SK-N-SH (cell line): ENCODE results near the gene IFNA1.

Source experiments
- CTCF ChIP-seq: fragments of 200-600 bp; sonication (generic); IDR thresholded peaks from 2 replicates; pipeline ENCODE4 v1.6.1; 2017; ENCODE audit warnings: antibody characterized with exemption, mild to moderate bottlenecking, moderate library complexity
- EZH2phosphoT487 ChIP-seq: fragments of 200-600 bp; sonication (generic); IDR thresholded peaks from 2 replicates; pipeline ENCODE4 v1.6.1; 2017; ENCODE audit warnings: low read depth, mixed run types, mild to moderate bottlenecking, antibody characterized with exemption, moderate library complexity, borderline replicate concordance
- RFX5 ChIP-seq: IDR thresholded peaks from 2 replicates; pipeline ENCODE4 v1.6.1; 2012; ENCODE audit warnings: mild to moderate bottlenecking, improper control_type of control experiment, low read length
- SIN3A ChIP-seq: IDR thresholded peaks from 2 replicates; pipeline ENCODE4 v1.6.1; 2012; ENCODE audit warnings: low read depth, mild to moderate bottlenecking, low read length, moderate library complexity, borderline replicate concordance
- USF1 ChIP-seq: IDR thresholded peaks from 2 replicates; pipeline ENCODE4 v1.4.0; 2012; ENCODE audit warnings: low read depth, borderline replicate concordance

GRCh38 chr9:21443849-21444625, 3.8 kb downstream of the IFNA1 start:
- TF ChIP-seq EZH2phosphoT487 (no peak), CTCF (no peak), RFX5 (no peak), USF1 (no peak), SIN3A (no peak)
